Breast epithelium (tissue), 4 donors: Measurements from ENCODE around the gene VAC14. TPM values are rescaled to one million over a fixed set of nuclear protein-coding genes. Genes with fewer than 3 reads are reported as not detected.

Source experiments
- DNase-seq, 2 donors: peaks; one replicate each; pipeline ENCODE4 v3.0.0-alpha.2; 2019; ENCODE audit warnings: low spot score in 2 of 2
- H3K27ac ChIP-seq, 2 donors: fragments of 200-600 bp; sonication (generic) in 1 of 2; one replicate each; pipeline ENCODE4 v1.5.1; 2016 to 2019; ENCODE audit warnings: mild to moderate bottlenecking in 1 of 2
- H3K27me3 ChIP-seq, 2 donors: fragments of 200-600 bp; sonication (generic) in 1 of 2; one replicate each; pipeline versions ENCODE4 v1.5.1 to v1.6.0; 2017 to 2019; ENCODE audit warnings: control low read depth in 1 of 2, mild to moderate bottlenecking in 1 of 2
- H3K36me3 ChIP-seq: fragments of 200-600 bp; one replicate; pipeline ENCODE4 v1.5.1; 2019
- H3K4me1 ChIP-seq, 2 donors: fragments of 200-600 bp; sonication (generic); one replicate each; pipeline ENCODE4 v1.5.1; 2016 to 2019; ENCODE audit warnings: control low read depth in 1 of 2
- H3K4me3 ChIP-seq, 3 donors: fragments of 200-600 bp; sonication (generic); 1 replicate in 2 of 3; 2 replicates in 1 of 3; pipeline ENCODE4 v1.5.1; 2016 to 2019; ENCODE audit warnings: mild to moderate bottlenecking in 3 of 3, moderate library complexity in 2 of 3
- H3K9me3 ChIP-seq, 2 donors: fragments of 200-600 bp; sonication (generic) in 1 of 2; one replicate each; pipeline ENCODE4 v1.5.1; 2016 to 2019; ENCODE audit warnings: control low read depth in 1 of 2
- POLR2A ChIP-seq: fragments of 450-650 bp; IDR thresholded peaks from one replicate; pipeline ENCODE4 v1.6.1; 2016; ENCODE audit warnings: antibody characterized with exemption, mild to moderate bottlenecking, moderate library complexity
- POLR2AphosphoS5 ChIP-seq, 3 donors: sonication (generic); formaldehyde crosslinking; IDR thresholded peaks; one replicate each; pipeline ENCODE4 v1.6.1; 2017; ENCODE audit warnings: antibody characterized with exemption in 3 of 3
- intact Hi-C: fragments of 100-400 bp; cut with DNase I; formaldehyde crosslinking; loops from one replicate; pipeline ENCODE4 v1.15.1; 2023; ENCODE audit warnings: low total_unique reads
- total RNA-seq, 3 donors: library from RNA; depleted of rRNA; stranded (reverse); fragments of >200 nt; gene quantifications; one replicate each; pipeline ENCODE4 v1.1.0, GENCODE V29; 2016
- TF ChIP-seq, protein P1 (sequence below), 3 donors: fragments of 450-650 bp; IDR thresholded peaks; one replicate each; pipeline ENCODE4 v1.5.1; 2016 to 2017; ENCODE audit warnings: antibody characterized with exemption in 3 of 3, mild to moderate bottlenecking in 3 of 3, moderate library complexity in 3 of 3

The VAC14 gene
- total RNA-seq, 3 donors from 2014 or later: 26.7 to 29.4 (median 28.5) TPM

DNA sequence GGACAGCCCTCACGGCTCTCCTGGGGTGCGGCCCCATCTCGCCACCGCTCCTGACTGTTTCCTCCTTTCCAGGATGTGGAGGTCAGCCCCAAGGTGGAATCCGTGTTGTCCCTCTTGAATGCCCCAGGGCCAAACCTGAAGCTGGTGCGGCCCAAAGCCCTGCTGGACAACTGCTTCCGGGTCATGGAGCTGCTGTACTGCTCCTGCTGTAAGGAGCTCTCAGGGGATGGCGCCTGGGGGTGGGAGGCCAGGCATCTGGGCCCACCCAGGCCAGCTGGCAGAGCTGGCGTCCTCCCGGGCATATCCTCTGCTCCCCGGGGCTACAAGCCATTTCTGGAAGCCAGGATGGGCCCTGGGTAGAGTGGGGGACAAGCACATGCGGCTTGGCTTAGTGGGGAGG is 141.4 kb downstream of the VAC14 start:
- TF ChIP-seq POLR2A (no peak), POLR2AphosphoS5 (IDR thresholded peaks at IDR 0.05) (no peak)
- TF ChIP-seq, protein P1, sequence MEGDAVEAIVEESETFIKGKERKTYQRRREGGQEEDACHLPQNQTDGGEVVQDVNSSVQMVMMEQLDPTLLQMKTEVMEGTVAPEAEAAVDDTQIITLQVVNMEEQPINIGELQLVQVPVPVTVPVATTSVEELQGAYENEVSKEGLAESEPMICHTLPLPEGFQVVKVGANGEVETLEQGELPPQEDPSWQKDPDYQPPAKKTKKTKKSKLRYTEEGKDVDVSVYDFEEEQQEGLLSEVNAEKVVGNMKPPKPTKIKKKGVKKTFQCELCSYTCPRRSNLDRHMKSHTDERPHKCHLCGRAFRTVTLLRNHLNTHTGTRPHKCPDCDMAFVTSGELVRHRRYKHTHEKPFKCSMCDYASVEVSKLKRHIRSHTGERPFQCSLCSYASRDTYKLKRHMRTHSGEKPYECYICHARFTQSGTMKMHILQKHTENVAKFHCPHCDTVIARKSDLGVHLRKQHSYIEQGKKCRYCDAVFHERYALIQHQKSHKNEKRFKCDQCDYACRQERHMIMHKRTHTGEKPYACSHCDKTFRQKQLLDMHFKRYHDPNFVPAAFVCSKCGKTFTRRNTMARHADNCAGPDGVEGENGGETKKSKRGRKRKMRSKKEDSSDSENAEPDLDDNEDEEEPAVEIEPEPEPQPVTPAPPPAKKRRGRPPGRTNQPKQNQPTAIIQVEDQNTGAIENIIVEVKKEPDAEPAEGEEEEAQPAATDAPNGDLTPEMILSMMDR (IDR thresholded peaks at IDR 0.05): no peak
- no peak overlapping the region for H3K27ac ChIP-seq

DNA sequence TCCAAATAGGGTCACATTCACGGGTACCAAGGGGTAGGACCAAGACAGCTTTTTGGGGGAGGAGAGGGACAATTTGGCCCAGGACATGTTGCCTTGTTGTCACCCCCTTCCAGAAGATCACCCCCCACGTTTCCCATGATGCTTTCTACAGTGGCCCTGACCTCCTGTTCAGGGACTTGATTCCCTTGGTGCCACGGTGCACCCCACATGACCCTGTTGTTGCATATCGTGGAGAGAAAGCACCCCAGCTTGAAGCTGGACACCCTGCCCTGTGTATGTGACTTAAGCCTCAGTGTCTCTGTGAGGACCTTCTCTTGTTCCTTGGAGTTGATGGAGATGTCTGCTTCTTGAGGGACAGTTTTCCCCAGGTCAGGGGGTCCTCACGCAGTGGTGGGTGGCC is 142.0 kb downstream of the VAC14 start:
- peaks cover 0 to 7% of the 10 kb centered on the region in 2 donors for H3K4me1 ChIP-seq
- no peaks in the 10 kb centered on the region for H3K9me3 ChIP-seq
- no peaks in the 10 kb centered on the region for H3K27me3 ChIP-seq
- peaks cover under 1% of the 10 kb centered on the region for H3K36me3 ChIP-seq
- no peak overlapping the region for H3K4me3 ChIP-seq
- intact Hi-C loops: loop anchor here (10.0 kb wide), 1 partner anchor 124 kb away; no protein-coding TSS in a partner anchor
- TF ChIP-seq, protein P1 (IDR thresholded peaks at IDR 0.05): no peak
- TF ChIP-seq POLR2AphosphoS5 (IDR thresholded peaks at IDR 0.05): no peak
- TF ChIP-seq POLR2A: no peak
- no peak for DNase-seq
- H3K27ac ChIP-seq: no peak overlapping the region

More for the DNA sequence above, 141.4 kb downstream of the VAC14 start:
- Histone ChIP-seq H3K4me3 (no peak overlapping the region), H3K4me1 (peaks cover 0 to 7% of the 10 kb centered on the region in 2 donors), H3K9me3 (no peaks in the 10 kb centered on the region), H3K36me3 (peaks cover 6% of the 10 kb centered on the region), H3K27me3 (no peaks in the 10 kb centered on the region)
- intact Hi-C loops: loop anchor here (10.0 kb wide), 1 partner anchor 125 kb away; no protein-coding TSS in a partner anchor
- DNase-seq: no peak

DNA sequence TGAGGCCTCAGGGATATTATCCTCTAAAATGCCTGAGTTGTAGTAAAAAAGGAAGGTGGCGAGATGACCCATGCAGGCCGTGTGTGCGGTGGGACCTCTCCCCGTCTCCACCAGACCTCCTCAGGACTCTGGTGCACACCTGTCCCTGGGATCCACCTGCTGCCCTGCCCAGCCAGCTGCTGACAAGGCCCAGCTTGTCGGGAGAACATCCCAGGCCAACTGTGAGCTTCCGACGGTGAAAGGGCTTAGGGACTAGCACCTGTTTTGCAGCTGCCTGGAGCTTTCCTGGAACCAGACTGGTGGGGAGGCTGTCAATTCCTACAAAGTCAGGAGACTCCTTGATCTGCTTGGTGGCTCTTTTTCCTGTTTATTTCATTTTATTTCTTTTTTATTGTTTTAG is 143.0 kb downstream of the VAC14 start:
- Histone ChIP-seq H3K36me3 (no peaks in the 10 kb centered on the region), H3K27me3 (no peaks in the 10 kb centered on the region), H3K27ac (no peak overlapping the region), H3K9me3 (no peaks in the 10 kb centered on the region), H3K4me1 (peaks cover 3 to 7% of the 10 kb centered on the region in 2 donors), H3K4me3 (no peak overlapping the region)
- intact Hi-C loops: loop anchor here (10.0 kb wide), 1 partner anchor 123 kb away; no protein-coding TSS in a partner anchor
- DNase-seq: no peak
- no peak for TF ChIP-seq POLR2AphosphoS5 (IDR thresholded peaks at IDR 0.05)
- TF ChIP-seq, protein P1 (IDR thresholded peaks at IDR 0.05): no peak
- TF ChIP-seq POLR2A: no peak

DNA sequence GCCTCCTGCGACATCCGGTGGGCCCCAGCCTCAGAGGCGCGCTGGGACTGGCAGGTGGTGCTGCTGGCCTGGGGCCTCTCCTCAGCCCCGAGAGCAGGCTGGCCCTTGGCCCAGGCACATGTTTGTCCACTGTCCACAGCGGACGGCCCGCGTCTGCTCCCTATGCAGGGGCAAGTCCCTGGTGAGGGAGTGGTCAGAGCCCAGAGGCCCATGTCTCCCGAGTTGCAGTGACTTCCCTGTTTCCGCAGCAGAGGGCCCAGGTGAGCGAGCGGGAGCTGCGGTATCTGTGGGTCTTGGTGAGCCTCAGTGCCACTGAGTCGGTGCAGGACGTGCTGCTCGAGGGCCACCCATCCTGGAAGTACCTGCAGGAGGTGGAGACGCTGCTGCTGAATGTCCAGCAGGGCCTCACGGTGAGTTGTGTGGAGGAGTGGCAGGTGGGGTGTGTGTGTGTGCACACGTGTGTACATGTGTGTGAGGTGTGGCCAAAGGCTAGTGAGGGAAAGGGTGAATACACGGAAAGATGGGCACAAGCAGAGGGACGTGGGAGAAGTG is 144.2 kb downstream of the VAC14 start:
- intact Hi-C loops: loop anchor here (10.0 kb wide), 1 partner anchor 122 kb away; no protein-coding TSS in a partner anchor
- Histone ChIP-seq H3K36me3 (no peaks in the 10 kb centered on the region), H3K9me3 (no peaks in the 10 kb centered on the region), H3K4me1 (peaks cover 0 to 3% of the 10 kb centered on the region in 2 donors), H3K27me3 (no peaks in the 10 kb centered on the region), H3K4me3 (no peak overlapping the region), H3K27ac (no peak overlapping the region)
- TF ChIP-seq POLR2AphosphoS5 (IDR thresholded peaks at IDR 0.05) (no peak), POLR2A (no peak)
- TF ChIP-seq, protein P1 (IDR thresholded peaks at IDR 0.05): no peak
- DNase-seq: no peak

DNA sequence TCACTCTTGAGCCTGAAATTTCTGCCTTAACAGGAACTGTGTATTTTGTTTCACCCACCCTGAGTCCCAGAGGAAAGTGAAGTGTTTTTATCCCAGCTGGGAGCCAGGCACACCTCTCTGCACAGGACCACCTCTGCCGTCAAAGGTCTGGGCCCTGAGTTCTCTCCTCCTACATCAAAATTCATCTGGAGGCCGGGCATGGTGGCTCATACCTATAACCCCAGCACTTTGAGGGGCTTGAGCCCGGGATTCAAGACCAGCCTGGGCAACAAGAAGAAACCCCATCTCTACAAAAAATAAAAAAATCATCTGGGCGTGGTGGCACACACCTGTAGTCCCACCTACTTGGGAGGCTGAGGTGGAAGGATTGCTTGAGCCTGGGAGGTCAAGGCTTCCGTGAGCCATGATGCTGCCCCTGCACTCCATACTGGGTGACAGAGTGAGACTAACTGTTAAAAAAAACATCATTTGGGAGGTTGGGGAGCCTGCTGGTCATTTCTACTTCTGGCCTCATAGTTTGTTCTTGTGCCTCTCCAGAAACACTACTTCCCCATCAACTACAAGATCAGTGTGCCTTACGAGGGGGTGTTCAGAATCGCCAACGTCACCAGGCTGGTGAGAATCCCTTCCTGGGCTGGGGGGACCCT is 144.8 kb downstream of the VAC14 start:
- no peak for TF ChIP-seq POLR2AphosphoS5 (IDR thresholded peaks at IDR 0.05)
- TF ChIP-seq, protein P1 (IDR thresholded peaks at IDR 0.05): no peak
- TF ChIP-seq POLR2A: no peak
- no peaks in the 10 kb centered on the region for H3K27me3 ChIP-seq
- H3K36me3 ChIP-seq: no peaks in the 10 kb centered on the region
- intact Hi-C loops: loop anchor here (10.0 kb wide), 1 partner anchor 121 kb away; no protein-coding TSS in a partner anchor
- H3K27ac ChIP-seq: no peak overlapping the region
- peaks cover 0 to 3% of the 10 kb centered on the region in 2 donors for H3K4me1 ChIP-seq
- no peak overlapping the region for H3K4me3 ChIP-seq
- no peak for DNase-seq
- H3K9me3 ChIP-seq: no peaks in the 10 kb centered on the region
